HCT116 (cell line): ENCODE results near the gene RILPL2.
"Not testable (repeated sequence)": the region's sequence is repeated elsewhere in the genome, so short reads cannot be mapped to it uniquely, and the experiment has no call there.

Experiments used
- CEBPB ChIP-seq: IDR thresholded peaks from 2 replicates; pipeline ENCODE4 v1.6.1; 2012; ENCODE audit warnings: low read depth
- EZH2phosphoT487 ChIP-seq: fragments of 200-600 bp; IDR thresholded peaks from 2 replicates; pipeline ENCODE4 v1.6.1; 2018; ENCODE audit warnings: antibody characterized with exemption, borderline replicate concordance
- POLR2A ChIP-seq: IDR thresholded peaks from 2 replicates; pipeline ENCODE4 v1.7.0; 2011; ENCODE audit warnings: borderline replicate concordance; ENCODE audit not compliant: insufficient read depth, insufficient read length; ENCODE audit errors: extremely low read depth
- POLR2AphosphoS5 ChIP-seq: IDR thresholded peaks from 2 replicates; pipeline ENCODE4 v1.6.1; 2011; ENCODE audit warnings: mild to moderate bottlenecking, low read depth, low read length, moderate library complexity
- SIN3A ChIP-seq: IDR thresholded peaks from 2 replicates; pipeline ENCODE4 v1.6.1; 2012; ENCODE audit warnings: low read depth
- YY1 ChIP-seq: IDR thresholded peaks from 2 replicates; pipeline ENCODE4 v1.6.1; 2011; ENCODE audit warnings: low read length, low read depth, moderate library complexity, mild to moderate bottlenecking; ENCODE audit not compliant: insufficient replicate concordance; ENCODE audit errors: extremely low read depth
- TF ChIP-seq, protein P1 (sequence below): IDR thresholded peaks from 2 replicates; pipeline ENCODE4 v1.6.1; 2012
- TF ChIP-seq, protein P2 (sequence below), 3 experiments: fragments of 200-600 bp in 1 of 3; sonication (generic) in 1 of 3; IDR thresholded peaks in 2 of 3; conservative IDR thresholded peaks in 1 of 3; 2 replicates each; pipeline ENCODE4 v1.5.1; 2012 to 2017; ENCODE audit warnings: low read depth in 2 of 3, low read length in 2 of 3, antibody characterized with exemption in 1 of 3, borderline replicate concordance in 1 of 3, control low read depth in 1 of 3, mild to moderate bottlenecking in 1 of 3, mixed read lengths in 1 of 3, mixed run types in 1 of 3, moderate library complexity in 1 of 3; ENCODE audit not compliant: insufficient read depth in 1 of 3

DNA sequence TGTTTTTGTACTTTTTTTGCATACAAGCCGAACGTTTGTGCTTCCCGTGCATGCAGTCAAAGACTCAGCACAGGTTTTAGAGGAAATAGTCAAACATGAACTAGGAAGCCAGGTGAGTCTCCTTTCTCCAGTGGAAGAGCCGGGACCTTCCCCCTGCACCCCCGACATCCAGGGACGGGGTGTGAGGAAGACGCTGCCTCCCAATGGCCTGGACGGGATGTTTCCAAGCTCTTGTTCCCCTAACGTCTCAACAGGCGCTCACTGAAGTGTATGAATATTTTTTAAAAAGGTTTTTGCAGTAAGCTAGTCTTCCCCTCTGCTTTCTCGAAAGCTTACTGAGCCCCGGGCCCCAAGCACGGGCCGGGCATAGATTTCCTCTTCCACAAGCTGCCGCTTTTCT lies 28.6 kb downstream of the RILPL2 start:
- TF ChIP-seq, protein P1, sequence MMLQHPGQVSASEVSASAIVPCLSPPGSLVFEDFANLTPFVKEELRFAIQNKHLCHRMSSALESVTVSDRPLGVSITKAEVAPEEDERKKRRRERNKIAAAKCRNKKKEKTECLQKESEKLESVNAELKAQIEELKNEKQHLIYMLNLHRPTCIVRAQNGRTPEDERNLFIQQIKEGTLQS: not testable (repeated sequence)
- TF ChIP-seq, protein P2, sequence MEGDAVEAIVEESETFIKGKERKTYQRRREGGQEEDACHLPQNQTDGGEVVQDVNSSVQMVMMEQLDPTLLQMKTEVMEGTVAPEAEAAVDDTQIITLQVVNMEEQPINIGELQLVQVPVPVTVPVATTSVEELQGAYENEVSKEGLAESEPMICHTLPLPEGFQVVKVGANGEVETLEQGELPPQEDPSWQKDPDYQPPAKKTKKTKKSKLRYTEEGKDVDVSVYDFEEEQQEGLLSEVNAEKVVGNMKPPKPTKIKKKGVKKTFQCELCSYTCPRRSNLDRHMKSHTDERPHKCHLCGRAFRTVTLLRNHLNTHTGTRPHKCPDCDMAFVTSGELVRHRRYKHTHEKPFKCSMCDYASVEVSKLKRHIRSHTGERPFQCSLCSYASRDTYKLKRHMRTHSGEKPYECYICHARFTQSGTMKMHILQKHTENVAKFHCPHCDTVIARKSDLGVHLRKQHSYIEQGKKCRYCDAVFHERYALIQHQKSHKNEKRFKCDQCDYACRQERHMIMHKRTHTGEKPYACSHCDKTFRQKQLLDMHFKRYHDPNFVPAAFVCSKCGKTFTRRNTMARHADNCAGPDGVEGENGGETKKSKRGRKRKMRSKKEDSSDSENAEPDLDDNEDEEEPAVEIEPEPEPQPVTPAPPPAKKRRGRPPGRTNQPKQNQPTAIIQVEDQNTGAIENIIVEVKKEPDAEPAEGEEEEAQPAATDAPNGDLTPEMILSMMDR (IDR thresholded peaks at IDR 0.05 in 2 of 3, conservative IDR thresholded peaks at IDR 0.05 in 1 of 3; ENCODE audit: borderline replicate concordance in 1 of 3, insufficient read depth in 1 of 3, low read depth in 2 of 3, low read length in 2 of 3): not testable (repeated sequence)
- TF ChIP-seq POLR2AphosphoS5, YY1, POLR2A, EZH2phosphoT487, CEBPB, SIN3A: not testable (repeated sequence)
